HUES6 (cell line): ENCODE results near the gene KCNS3.
A peak's percentile ranks its signal among the peaks of the same experiment; 100 is the strongest.

ENCODE experiments used
- H3K27ac ChIP-seq: 2 replicates; pipeline ENCODE4 v1.7.0; 2013; ENCODE audit warnings: low read depth, mild to moderate bottlenecking, low read length, inconsistent platforms
- H3K27me3 ChIP-seq: 2 replicates; pipeline ENCODE4 v1.6.1; 2013; ENCODE audit warnings: low read length; ENCODE audit not compliant: control insufficient read depth, insufficient read depth
- H3K36me3 ChIP-seq: 2 replicates; pipeline ENCODE4 v1.6.1; 2013; ENCODE audit warnings: low read length; ENCODE audit not compliant: control insufficient read depth, insufficient read depth
- H3K4me1 ChIP-seq: 2 replicates; pipeline ENCODE4 v1.6.1; 2013; ENCODE audit warnings: low read length; ENCODE audit not compliant: control insufficient read depth, insufficient read depth
- H3K4me3 ChIP-seq: 2 replicates; pipeline ENCODE4 v1.5.1; 2013; ENCODE audit warnings: low read depth, low read length
- H3K9ac ChIP-seq: one replicate; pipeline ENCODE4 v1.6.1; 2013; ENCODE audit warnings: mild to moderate bottlenecking, low read length
- H3K9me3 ChIP-seq: 2 replicates; pipeline ENCODE4 v1.6.1; 2013; ENCODE audit warnings: low read depth, low read length; ENCODE audit not compliant: control insufficient read depth, insufficient read depth

KCNS3 gene

DNA sequence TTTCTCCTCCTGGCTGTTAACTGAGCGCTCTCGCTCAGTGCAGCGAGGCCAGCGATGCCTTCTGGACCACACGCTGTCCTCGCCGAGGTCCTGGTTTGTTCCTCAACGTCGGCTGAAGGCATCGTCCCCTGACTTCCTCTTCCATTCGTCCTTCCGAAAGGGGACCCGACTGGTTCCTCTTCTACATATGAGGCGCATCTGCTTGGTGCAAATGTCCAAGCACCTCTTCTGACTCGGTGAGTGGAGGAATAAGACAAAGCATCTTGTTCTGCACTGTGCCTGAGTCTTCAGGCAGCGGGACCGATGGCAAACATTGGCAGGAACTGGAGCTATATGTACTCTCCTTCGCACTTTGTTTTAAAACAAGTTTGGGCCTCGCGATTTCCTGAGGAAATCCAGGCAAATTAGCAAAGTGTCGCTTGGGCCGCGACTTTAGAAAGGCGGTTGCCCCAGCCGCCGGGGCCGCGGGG, 621 bp upstream of the KCNS3 start:
- no peaks in the 10 kb centered on the region for H3K36me3 ChIP-seq
- peaks cover 21% of the 10 kb centered on the region for H3K4me1 ChIP-seq
- no peak overlapping the region for H3K9ac ChIP-seq
- peak overlapping the region; percentile 62 for H3K4me3 ChIP-seq
- no peaks in the 10 kb centered on the region for H3K9me3 ChIP-seq
- H3K27me3 ChIP-seq, result peaks cover 73% of the 10 kb centered on the region
- no peak overlapping the region for H3K27ac ChIP-seq

DNA sequence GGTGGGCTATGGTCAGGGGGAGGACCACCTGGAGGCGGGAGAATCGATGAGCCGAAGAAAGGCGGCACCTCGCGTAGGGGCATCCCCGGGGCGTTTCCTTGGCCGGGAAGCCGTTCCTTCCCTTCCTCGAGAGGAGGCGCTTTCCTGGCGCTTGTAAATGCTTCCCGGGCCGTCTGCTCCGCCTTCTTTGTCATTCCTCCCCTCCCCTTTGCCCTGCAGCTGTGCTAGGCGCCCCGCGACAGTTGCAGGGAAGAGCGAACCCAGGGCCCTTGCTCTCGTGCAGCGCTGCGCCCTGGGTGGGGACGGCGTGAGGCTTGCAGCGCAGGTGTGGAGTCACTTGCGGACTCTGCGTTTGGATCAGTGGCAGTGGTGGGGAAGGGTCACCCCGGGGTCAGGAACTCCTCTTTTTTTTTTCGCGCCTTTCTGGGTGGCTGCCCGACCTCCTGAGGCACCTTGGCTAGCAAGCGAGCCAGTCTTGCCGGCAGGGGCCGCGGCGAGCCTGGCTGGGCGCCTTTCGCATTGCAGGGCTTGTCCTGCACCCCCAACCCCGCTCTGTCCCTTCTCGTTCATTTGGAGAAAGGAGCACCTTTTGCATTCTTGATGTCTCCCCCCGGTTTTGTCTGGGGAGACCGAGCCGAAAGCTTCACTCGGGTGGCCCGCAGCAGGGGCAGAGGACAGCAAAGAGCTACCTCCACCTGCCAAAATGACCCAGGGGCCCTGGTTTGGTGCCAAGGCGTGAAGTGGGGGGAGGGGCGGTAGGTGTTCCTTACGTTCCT, 858 bp downstream of the KCNS3 start:
- H3K27me3 ChIP-seq, result peaks cover 60% of the 10 kb centered on the region

DNA sequence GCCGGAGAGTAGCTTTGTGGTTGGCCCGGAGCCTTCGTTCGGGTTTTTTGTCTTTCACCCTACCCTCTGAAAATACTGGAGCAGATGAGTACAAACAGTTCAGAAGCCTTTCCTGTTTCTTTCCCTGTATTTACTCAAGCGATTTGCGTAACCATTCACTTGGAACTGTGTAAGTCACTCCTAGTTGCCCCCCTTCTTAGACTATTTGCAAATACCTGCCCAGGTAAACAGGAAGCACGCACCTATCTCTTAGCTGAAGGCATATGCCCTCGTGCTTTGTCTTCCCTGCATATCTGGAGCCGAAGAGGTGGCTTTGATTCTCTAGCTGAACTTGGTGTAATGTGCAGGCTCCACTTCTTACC, 1.4 kb downstream of the KCNS3 start:
- H3K27me3 ChIP-seq, result peaks cover 59% of the 10 kb centered on the region
- no peaks in the 10 kb centered on the region for H3K36me3 ChIP-seq
- H3K9ac ChIP-seq, result peak overlapping the region; percentile 39
- H3K4me3 ChIP-seq, result peak overlapping the region; percentile 92
- no peaks in the 10 kb centered on the region for H3K9me3 ChIP-seq
- H3K4me1 ChIP-seq, result peaks cover 21% of the 10 kb centered on the region
- no peak overlapping the region for H3K27ac ChIP-seq

More for the DNA sequence above, 858 bp downstream of the KCNS3 start:
- peak overlapping the region; percentile 92 for H3K4me3 ChIP-seq
- H3K4me1 ChIP-seq, result peaks cover 21% of the 10 kb centered on the region
- peak overlapping the region; percentile 74 for H3K9ac ChIP-seq
- H3K36me3 ChIP-seq, result no peaks in the 10 kb centered on the region
- no peak overlapping the region for H3K27ac ChIP-seq
- no peaks in the 10 kb centered on the region for H3K9me3 ChIP-seq

DNA sequence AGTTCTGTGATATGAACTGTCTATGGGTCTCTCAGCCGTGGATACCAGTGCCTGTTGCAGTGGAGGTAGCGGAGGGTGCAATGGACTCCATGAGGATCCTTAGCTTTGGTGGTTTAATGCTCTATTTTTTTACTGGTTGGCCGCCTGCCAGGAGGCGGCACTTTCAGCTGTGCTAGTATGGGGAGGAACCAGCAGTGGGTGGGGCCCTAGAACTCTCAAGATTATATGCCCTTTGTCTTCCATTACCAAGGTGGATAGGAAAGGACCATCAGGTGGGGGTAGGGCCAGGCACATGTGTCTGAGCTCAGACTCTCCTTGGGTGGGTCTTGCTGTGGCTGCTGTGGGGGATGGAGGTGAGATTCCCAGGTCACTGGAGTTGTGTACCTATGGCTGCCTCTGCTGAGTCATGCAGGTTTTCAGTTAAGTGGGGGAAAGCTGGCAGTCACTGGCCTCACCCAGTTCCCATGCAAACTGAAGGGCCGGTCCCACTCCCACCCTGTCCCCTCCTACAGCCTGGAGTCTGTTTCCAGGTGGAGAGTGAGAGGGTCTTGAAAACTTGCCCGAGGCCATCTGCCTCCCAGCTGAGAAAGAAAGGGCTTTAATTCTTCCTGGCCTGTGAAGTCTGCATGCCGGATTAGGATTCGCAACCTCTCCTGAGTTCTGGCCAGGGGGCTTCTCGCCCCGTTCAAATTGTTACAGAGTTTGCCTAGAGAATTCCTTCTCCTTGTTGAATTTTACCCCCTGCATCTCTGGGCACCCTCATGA, 14.5 kb downstream of the KCNS3 start:
- H3K27ac ChIP-seq, result peak overlapping the region; percentile 82; the same call in 1 of the 2 replicates
- H3K4me3 ChIP-seq, result peak overlapping the region; percentile 26; the same call in 1 of the 2 replicates
- no peaks in the 10 kb centered on the region for H3K9me3 ChIP-seq
- peaks cover 12% of the 10 kb centered on the region for H3K4me1 ChIP-seq
- no peaks in the 10 kb centered on the region for H3K36me3 ChIP-seq
- H3K27me3 ChIP-seq, result no peaks in the 10 kb centered on the region
- peak overlapping the region; percentile 67 for H3K9ac ChIP-seq

DNA sequence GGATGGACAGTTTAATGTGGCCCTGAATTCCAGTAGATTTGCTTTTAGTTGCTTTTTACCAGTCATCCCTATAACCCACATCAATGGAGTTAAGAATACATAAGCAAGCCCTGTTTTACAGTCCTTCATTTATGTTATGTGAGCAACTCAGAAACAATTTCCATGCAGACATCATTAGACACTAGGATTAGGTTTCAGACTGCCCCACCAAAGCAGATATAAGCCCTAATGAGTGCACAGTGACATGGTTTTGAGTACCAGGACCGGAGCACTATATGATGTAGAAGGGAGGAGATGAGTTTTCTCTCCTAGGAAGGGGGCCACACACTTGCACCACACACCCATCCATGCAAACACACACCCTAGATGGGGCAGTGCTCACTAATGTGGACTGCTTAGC, 15.5 kb downstream of the KCNS3 start:
- Histone ChIP-seq H3K4me3 (no peak overlapping the region), H3K27me3 (no peaks in the 10 kb centered on the region), H3K9me3 (no peaks in the 10 kb centered on the region), H3K4me1 (peaks cover 12% of the 10 kb centered on the region), H3K27ac (no peak overlapping the region), H3K36me3 (no peaks in the 10 kb centered on the region), H3K9ac (no peak overlapping the region)

DNA sequence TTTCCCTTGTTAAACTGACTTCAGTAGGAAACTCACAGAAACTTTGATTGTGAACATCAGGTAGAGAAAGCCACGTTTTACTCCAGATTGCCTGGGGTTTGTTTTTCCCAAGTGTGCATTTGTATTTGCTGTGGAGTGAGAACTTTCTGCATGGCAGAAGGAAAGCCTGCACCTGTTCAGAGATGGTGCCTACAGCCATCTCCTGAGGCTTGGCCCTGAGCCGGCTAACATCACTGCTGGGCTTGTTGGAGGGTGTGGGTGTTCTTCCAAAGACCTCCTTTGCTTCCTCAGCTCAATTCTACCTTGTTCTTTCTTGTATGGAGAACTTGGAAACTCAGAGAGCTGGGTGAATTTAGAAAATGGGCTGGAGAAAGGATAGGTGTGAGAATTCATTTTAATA, 16.1 kb downstream of the KCNS3 start:
- Histone ChIP-seq H3K9me3 (no peaks in the 10 kb centered on the region), H3K36me3 (no peaks in the 10 kb centered on the region), H3K27me3 (no peaks in the 10 kb centered on the region), H3K9ac (no peak overlapping the region), H3K27ac (no peak overlapping the region), H3K4me3 (no peak overlapping the region), H3K4me1 (peaks cover 14% of the 10 kb centered on the region)

DNA sequence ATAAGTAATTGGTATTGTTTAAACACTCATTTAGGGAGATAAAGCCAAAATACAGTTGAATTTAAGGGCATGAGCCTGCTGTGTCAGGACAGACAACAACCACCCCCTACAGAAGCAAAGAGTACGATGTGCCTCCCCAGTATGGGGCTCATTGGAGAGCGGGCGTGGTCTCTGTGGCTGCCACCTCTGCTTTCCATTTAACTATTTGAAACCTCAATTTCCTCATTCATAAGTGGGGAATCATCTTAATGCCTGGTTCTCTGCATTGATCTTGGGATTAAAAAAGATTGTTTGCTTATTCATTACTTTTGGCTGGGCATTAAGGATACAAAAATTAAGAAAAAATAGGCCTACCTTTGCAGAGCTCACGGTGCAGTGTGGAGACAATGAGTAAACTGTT, 21.4 kb downstream of the KCNS3 start:
- Histone ChIP-seq H3K9me3 (no peaks in the 10 kb centered on the region), H3K36me3 (no peaks in the 10 kb centered on the region), H3K4me1 (peaks cover 6% of the 10 kb centered on the region; the same call in 1 of the 2 replicates), H3K9ac (no peak overlapping the region), H3K27ac (no peak overlapping the region), H3K4me3 (no peak overlapping the region), H3K27me3 (no peaks in the 10 kb centered on the region)

DNA sequence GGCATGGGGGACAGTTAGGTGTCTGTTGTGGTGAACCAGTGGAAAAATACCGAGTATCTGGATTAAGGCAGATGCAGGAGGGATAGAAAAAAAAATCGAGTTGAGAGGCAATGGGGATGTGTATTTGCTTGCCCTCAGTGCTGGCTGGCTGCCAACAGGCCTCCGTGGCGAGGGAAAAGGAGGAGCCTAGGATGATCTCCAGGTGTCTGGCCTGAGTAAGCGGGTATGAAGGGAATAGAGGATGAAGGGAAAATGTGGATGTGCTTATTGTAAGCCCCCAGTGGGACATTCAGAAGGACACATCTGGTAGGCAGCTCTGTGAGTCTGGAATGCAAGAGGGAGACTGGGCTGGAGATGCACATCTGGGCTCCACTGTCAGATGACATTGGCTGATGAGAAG, 22.8 kb downstream of the KCNS3 start:
- Histone ChIP-seq H3K4me1 (peaks cover 6% of the 10 kb centered on the region; the same call in 1 of the 2 replicates), H3K27me3 (no peaks in the 10 kb centered on the region), H3K9ac (no peak overlapping the region), H3K36me3 (no peaks in the 10 kb centered on the region), H3K4me3 (no peak overlapping the region), H3K27ac (no peak overlapping the region), H3K9me3 (no peaks in the 10 kb centered on the region)

DNA sequence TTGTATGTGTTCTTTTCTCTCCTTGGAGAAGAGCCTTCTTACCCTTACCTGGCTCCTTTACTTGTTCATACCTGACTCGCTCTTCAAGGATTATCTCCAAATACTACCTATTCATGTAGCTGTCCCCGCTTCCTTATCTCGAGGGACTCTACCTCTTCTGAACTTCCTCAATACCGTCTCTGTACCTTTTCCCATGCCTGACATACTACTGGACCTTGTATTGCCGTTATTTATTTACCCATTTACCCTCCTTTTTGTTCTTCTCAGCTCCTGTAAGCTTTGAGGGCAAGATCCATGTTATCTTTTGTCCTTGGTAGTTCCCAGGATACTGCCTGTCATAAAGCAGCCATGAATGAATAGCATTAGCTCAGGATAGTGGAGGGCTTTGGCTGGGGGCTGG, 32.5 kb downstream of the KCNS3 start:
- Histone ChIP-seq H3K4me1 (peaks cover 12% of the 10 kb centered on the region), H3K4me3 (no peak overlapping the region), H3K36me3 (no peaks in the 10 kb centered on the region), H3K9me3 (0 out of 2 replicates have a peak, but pooled peaks cover 5% of the 10 kb centered on the region), H3K27me3 (no peaks in the 10 kb centered on the region), H3K27ac (no peak overlapping the region), H3K9ac (no peak overlapping the region)

DNA sequence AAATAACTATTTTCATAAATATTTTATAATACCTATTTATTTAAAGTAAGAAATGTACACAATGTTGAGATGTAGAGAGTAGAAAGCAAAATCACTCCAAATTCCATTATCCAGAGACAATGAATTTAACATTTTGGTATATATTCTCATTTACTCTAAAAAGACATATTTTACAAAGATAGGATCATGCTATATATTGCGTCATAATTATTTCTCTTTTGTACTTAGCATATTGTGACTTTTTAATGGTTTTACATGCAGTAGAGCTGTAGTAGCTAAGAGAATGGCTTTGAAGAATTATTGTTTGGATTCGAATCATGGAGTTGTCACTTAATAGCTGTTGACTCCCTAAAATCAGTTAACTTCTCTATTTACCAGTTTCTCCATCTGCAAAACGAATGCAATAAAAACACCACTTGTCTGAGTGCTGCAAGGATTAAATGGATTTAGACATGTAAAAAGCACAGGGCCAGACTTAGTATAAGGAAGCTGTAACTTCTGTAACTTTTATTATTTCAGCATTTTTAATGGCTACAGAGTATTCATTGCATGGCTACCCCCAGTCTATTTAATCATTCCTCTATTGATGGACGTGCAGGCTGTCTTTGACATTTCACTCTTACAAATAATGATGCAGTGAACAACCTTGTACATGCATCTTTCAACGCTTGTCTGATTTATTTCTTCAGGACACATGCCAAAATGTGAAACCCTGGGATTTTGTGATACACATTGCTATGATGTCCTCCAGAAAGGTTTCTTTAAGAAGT, 33.2 kb downstream of the KCNS3 start:
- peaks cover 18% of the 10 kb centered on the region for H3K4me1 ChIP-seq
- H3K9me3 ChIP-seq, result 0 out of 2 replicates have a peak, but pooled peaks cover 5% of the 10 kb centered on the region
- H3K27me3 ChIP-seq, result no peaks in the 10 kb centered on the region
- no peaks in the 10 kb centered on the region for H3K36me3 ChIP-seq
- H3K27ac ChIP-seq, result no peak overlapping the region
- no peak overlapping the region for H3K9ac ChIP-seq
- no peak overlapping the region for H3K4me3 ChIP-seq
